K562 (cell line): ENCODE measurements around the gene DCAF17. TPM values are rescaled to one million over a fixed set of nuclear protein-coding genes. Genes with fewer than 3 reads are reported as not detected.

Experiments used
- E2F5 ChIP-seq: sonication (generic); formaldehyde crosslinking; IDR thresholded peaks from 2 replicates; pipeline ENCODE4 v1.8.0; 2022; ENCODE audit warnings: mild to moderate bottlenecking, missing genetic modification reagents
- ETS1 ChIP-seq: conservative IDR thresholded peaks from 2 replicates; pipeline ENCODE4 v1.6.1; 2011; ENCODE audit warnings: low read depth, mild to moderate bottlenecking, low read length; ENCODE audit not compliant: control insufficient read depth
- MGA ChIP-seq: fragments of 450-650 bp; IDR thresholded peaks from 2 replicates; pipeline ENCODE4 v1.6.1; 2016; ENCODE audit warnings: mild to moderate bottlenecking, moderate library complexity
- NR2C1 ChIP-seq, 2 experiments: fragments of 450-650 bp; IDR thresholded peaks; 2 replicates each; pipeline ENCODE4 v1.6.1; 2017; ENCODE audit warnings: mild to moderate bottlenecking in 2 of 2, antibody characterized with exemption in 1 of 2, inconsistent platforms in 1 of 2, missing compliant biosample characterization in 1 of 2, missing genetic modification characterization in 1 of 2
- PHF20 ChIP-seq: fragments of 450-650 bp; IDR thresholded peaks from 2 replicates; pipeline ENCODE4 v1.6.1; 2018; ENCODE audit not compliant: partially characterized antibody
- PTRF ChIP-seq: fragments of 450-650 bp; IDR thresholded peaks from 2 replicates; pipeline ENCODE4 v1.6.1; 2016; ENCODE audit warnings: mild to moderate bottlenecking, missing genetic modification characterization, missing compliant biosample characterization
- RB1 ChIP-seq: fragments of 450-650 bp; IDR thresholded peaks from 2 replicates; pipeline ENCODE4 v1.6.1; 2017; ENCODE audit warnings: low read depth, mild to moderate bottlenecking
- RHOXF2B ChIP-seq: fragments of 250-450 bp; sonication (Bioruptor Pico); conservative IDR thresholded peaks from 2 replicates; pipeline ENCODE4 v1.5.1; 2021
- SUPT5H ChIP-seq: fragments of 450-650 bp; IDR thresholded peaks from 2 replicates; pipeline ENCODE4 v1.6.1; 2016
- ZBTB12 ChIP-seq: fragments of 250-450 bp; sonication (Bioruptor Pico); IDR thresholded peaks from 2 replicates; pipeline ENCODE4 v1.4.0; 2020
- ZNF707 ChIP-seq: fragments of 250-450 bp; sonication (Bioruptor Pico); conservative IDR thresholded peaks from 2 replicates; pipeline ENCODE4 v1.8.0; 2022; ENCODE audit warnings: inconsistent platforms, mild to moderate bottlenecking, moderate library complexity
- polyA plus RNA-seq, 8 experiments: library from polyadenylated mRNA; depleted of rRNA in 4 of 8; stranded (reverse) in 5 of 8; unstranded in 3 of 8; fragments of >200 nt; fragmentation: Nextera tagmentation in 2 of 8; fragmentation: Illumina TruSeq in 1 of 8; extraction: Ambion mirVana in 2 of 8; extraction: Trizol in 1 of 8; gene quantifications; 2 replicates each; pipeline versions ENCODE4 v1.2.1 to v1.2.3, GENCODE V29; 2011 to 2014; ENCODE audit warnings: inconsistent platforms in 1 of 8, missing spikeins in 1 of 8
- total RNA-seq, 7 experiments: library from RNA; depleted of rRNA in 6 of 7; stranded (reverse); fragments of >200 nt in 6 of 7; fragmentation: Illumina TruSeq in 2 of 7; extraction: Trizol in 2 of 7; gene quantifications; 2 replicates each; pipeline versions ENCODE4 v1.2.1 to v1.2.3, GENCODE V29; 2011 to 2021; ENCODE audit warnings: low replicate concordance in 1 of 7

DCAF17 gene
- total and polyA plus RNA-seq, 9 of the 15 experiments (the other 6 are each of a cell fraction or from before 2014, with no cell fraction given): 10.0 to 38.5 (median 27.1) TPM

DNA sequence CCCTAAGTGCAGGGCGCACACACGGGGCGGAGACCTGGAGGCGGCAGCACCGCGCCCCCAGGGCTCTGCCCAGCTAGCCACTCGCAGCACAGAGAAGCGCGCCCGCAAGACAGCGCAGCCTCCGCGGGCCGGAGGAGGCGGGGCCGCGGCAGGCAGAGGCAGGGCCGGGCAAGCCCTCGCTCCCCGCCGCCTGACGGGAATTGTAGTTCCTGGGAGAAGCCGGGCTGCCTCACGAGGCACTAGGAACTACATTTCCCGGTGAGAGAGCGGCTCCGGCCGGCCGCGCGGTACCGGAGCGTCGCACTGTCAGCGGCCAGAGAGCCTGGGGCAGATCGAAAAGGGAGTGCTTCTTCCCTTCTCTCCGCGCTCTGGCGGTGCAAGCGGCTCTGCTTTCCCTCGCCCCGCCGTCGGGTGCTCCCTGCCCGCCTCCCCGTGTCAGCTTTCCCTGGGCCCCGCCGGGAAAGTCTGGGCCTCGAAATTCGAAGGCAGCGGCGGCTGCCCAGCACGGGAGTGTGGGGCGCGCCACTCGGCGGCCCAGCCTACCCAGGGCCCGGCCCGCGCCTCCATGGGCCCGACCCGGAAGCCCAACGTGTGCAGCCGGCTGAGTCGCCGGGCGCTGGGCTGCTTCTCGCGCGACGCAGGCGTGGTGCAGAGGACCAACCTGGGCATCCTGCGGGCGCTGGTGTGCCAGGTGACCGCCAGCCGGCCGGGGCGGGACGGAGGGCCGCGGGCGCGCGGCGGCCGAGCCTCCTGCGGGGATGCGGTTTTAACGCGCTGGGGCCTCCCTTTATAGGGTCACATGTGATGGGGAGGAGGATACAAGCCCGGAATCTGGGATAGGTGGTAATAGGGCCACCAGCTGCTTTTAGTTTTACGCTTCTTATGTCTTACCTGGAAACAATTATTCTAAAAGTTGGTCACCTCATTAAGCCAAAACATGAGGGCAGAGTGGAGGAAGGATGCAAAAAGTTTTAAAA lies at the start of gene DCAF17 (continued):
- TF ChIP-seq ZBTB12 (CRISPR knock-in tag): peak; percentile 25; the same call in 1 of the 2 replicates
- TF ChIP-seq PTRF: no peak
- no peak for TF ChIP-seq NR2C1 (IDR thresholded peaks at IDR 0.05)
- TF ChIP-seq NR2C1 (tag; IDR thresholded peaks at IDR 0.05): peak; percentile 55; the same call in 1 of the 2 replicates
- TF ChIP-seq MGA: peak; percentile 92
- peak; percentile 90 for TF ChIP-seq SUPT5H
- no peak for TF ChIP-seq ZNF707
- TF ChIP-seq PHF20: peak; percentile 95
- 0 out of 2 replicates have a peak, but pooled peaks have one; percentile 76 for TF ChIP-seq RHOXF2B (CRISPR knock-in tag)
- TF ChIP-seq ETS1: peak; percentile 98
- TF ChIP-seq RB1: peak; percentile 94; the same call in 1 of the 2 replicates
- TF ChIP-seq E2F5 (CRISPR knock-in tag): no peak
